ENCODE measurements around the gene SRMS. TPM values are rescaled to one million over a fixed set of nuclear protein-coding genes. Genes with fewer than 3 reads are reported as not detected.

Gene SRMS
- total RNA-seq, 1 experiment from 2014 or later, result 3.2 TPM

DNA sequence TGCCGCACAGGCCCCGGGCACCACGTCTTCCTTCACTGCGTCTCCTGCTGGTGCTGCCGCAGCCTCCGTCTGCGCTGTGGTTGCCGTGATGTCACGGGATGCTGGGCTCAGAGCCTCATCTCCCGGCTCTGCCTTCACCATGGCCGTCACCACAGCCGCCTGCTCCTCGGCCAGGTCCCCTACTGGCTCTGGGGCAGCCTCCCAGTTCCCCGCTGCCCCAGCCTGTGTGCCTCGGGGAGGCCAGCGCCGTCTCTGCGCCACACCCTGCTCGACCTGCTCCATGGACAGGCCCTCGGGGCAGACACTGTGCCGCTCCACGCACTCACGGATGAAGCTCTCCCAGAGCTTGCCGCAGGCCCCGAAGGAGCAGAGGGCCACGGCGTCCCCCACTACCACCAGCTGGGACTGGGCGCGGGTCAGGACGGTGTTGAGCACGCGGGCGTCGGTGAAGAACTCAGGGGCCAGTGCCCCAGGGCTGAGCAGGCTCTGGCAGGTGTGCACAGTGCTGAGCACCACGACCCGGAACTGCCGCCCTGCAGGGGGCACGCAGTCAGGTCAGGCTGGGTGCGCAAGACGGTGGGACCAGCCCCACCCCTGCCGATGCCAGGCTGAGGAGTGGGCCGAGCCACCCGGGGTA, 18.3 kb upstream of the SRMS start:
- ChIA-PET POLR2A (no interaction called here), RAD21 (ENCODE audit: low non-redundant PET in 1 of 2, low total read pairs in 2 of 2, uncharacterized antibody in 2 of 2, unreplicated experiment in 2 of 2) (interaction anchor here in 1 of 2 experiments (0.6 kb wide), 1 partner anchor 8 kb away, joined by 3 read pairs; the partner anchor contains the start of gene HELZ2), CTCF (no interaction called here)
- H3K27me3 ChIP-seq (ENCODE audit: insufficient read depth, low read length), result no peaks in the 10 kb centered on the region
- TF ChIP-seq RAD21 (IDR thresholded peaks at IDR 0.05; ENCODE audit: low read depth) (no peak), FOSL1 (IDR thresholded peaks at IDR 0.05; ENCODE audit: low read depth) (no peak)
- H3K4me3 ChIP-seq (replicated peaks in 1 of 2; ENCODE audit: low read depth in 1 of 2, low read length in 2 of 2), result no peak overlapping the region
- H3K36me3 ChIP-seq (ENCODE audit: control insufficient read depth in 1 of 2, insufficient read depth in 2 of 2, low read length in 2 of 2), result no peaks in the 10 kb centered on the region; a peak in 1 of 4 replicates
- intact Hi-C loops (cut with micrococcal nuclease), result no loop called here
- H3K9me2 ChIP-seq (ENCODE audit: insufficient read depth), result no peaks in the 10 kb centered on the region
- no peaks in the 10 kb centered on the region for H3K4me1 ChIP-seq (ENCODE audit: control insufficient read depth in 1 of 2, insufficient read depth in 2 of 2, low read length in 2 of 2)
- H3K27ac ChIP-seq (ENCODE audit: low read depth, low read length), result no peak overlapping the region
- no peaks in the 10 kb centered on the region for H3K79me2 ChIP-seq (ENCODE audit: insufficient read depth, low read length)
- no peaks in the 10 kb centered on the region for H3K9me3 ChIP-seq (ENCODE audit: control insufficient read depth in 1 of 2, insufficient read depth in 1 of 2, low read depth in 1 of 2, low read length in 2 of 2)
- H3K9ac ChIP-seq (ENCODE audit: low read length), result no peak overlapping the region
- no peak overlapping the region for H3K4me2 ChIP-seq (ENCODE audit: low read length)
- H4K20me1 ChIP-seq (ENCODE audit: insufficient read depth), result no peaks in the 10 kb centered on the region
- ATAC-seq (no peak), DNase-seq (ENCODE audit: low read depth, low spot score) (no peak)
- no TSS peak for BruUV-seq (replicated peaks)
- no peak overlapping the region for H2AFZ ChIP-seq (ENCODE audit: low read depth, low read length, poor library complexity, severe bottlenecking)

DNA sequence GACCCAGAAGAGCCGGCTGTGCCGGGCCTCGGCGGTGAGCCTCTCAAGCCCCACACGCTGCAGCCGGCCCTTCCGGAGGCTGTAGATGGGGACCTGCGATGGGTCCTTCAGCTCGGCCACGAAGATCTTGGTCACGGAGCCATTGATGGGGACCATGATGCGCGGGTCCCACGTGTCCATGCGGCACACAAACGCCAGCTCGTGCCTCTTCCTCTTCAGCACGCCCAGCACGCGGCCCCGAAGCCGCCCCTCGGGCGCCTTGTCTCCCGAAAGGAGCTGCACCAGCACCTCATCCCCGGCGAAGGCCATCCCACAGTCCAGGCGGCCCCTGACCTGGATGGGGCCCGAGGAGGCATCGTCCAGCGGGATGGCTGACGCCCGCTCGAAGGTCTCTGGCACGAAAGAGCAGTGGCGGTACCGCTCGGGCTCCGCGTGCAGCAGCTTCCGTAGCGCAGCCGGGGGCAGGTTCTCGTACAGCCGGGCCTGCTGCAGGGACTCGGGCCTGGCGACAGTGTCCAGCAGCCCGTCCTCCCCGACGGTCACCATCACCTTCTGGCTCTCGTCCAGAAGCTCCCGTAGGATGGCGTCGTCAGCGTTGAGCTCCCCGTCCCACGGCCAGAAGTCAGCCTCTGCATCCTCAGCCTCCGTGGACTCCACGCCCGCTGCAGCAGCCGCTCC, 17.6 kb upstream of the SRMS start:
- Histone ChIP-seq H3K4me1 (ENCODE audit: control insufficient read depth in 1 of 2, insufficient read depth in 2 of 2, low read length in 2 of 2) (no peaks in the 10 kb centered on the region), H3K27me3 (ENCODE audit: insufficient read depth, low read length) (no peaks in the 10 kb centered on the region), H3K36me3 (ENCODE audit: control insufficient read depth in 1 of 2, insufficient read depth in 2 of 2, low read length in 2 of 2) (no peaks in the 10 kb centered on the region; a peak in 3 of 4 replicates), H3K9me2 (ENCODE audit: insufficient read depth) (no peaks in the 10 kb centered on the region), H3K4me2 (ENCODE audit: low read length) (no peak overlapping the region), H3K4me3 (replicated peaks in 1 of 2; ENCODE audit: low read depth in 1 of 2, low read length in 2 of 2) (no peak overlapping the region), H3K9ac (ENCODE audit: low read length) (no peak overlapping the region), H3K9me3 (ENCODE audit: control insufficient read depth in 1 of 2, insufficient read depth in 1 of 2, low read depth in 1 of 2, low read length in 2 of 2) (no peaks in the 10 kb centered on the region), H4K20me1 (ENCODE audit: insufficient read depth) (no peaks in the 10 kb centered on the region), H2AFZ (ENCODE audit: low read depth, low read length, poor library complexity, severe bottlenecking) (no peak overlapping the region), H3K79me2 (ENCODE audit: insufficient read depth, low read length) (no peaks in the 10 kb centered on the region), H3K27ac (ENCODE audit: low read depth, low read length) (no peak overlapping the region)
- ChIA-PET CTCF (no interaction called here), POLR2A (no interaction called here), RAD21 (ENCODE audit: low non-redundant PET in 1 of 2, low total read pairs in 2 of 2, uncharacterized antibody in 2 of 2, unreplicated experiment in 2 of 2) (no interaction called here)
- DNase-seq (ENCODE audit: low read depth, low spot score) (no peak), ATAC-seq (no peak)
- intact Hi-C loops (cut with micrococcal nuclease), result no loop called here
- no TSS peak for BruUV-seq (replicated peaks)
- TF ChIP-seq, protein P1, sequence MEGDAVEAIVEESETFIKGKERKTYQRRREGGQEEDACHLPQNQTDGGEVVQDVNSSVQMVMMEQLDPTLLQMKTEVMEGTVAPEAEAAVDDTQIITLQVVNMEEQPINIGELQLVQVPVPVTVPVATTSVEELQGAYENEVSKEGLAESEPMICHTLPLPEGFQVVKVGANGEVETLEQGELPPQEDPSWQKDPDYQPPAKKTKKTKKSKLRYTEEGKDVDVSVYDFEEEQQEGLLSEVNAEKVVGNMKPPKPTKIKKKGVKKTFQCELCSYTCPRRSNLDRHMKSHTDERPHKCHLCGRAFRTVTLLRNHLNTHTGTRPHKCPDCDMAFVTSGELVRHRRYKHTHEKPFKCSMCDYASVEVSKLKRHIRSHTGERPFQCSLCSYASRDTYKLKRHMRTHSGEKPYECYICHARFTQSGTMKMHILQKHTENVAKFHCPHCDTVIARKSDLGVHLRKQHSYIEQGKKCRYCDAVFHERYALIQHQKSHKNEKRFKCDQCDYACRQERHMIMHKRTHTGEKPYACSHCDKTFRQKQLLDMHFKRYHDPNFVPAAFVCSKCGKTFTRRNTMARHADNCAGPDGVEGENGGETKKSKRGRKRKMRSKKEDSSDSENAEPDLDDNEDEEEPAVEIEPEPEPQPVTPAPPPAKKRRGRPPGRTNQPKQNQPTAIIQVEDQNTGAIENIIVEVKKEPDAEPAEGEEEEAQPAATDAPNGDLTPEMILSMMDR (IDR thresholded peaks at IDR 0.05 in 2 of 3, conservative IDR thresholded peaks at IDR 0.05 in 1 of 3; ENCODE audit: borderline replicate concordance in 1 of 3, insufficient read depth in 1 of 3, low read depth in 2 of 3, low read length in 2 of 3), result no peak
- no peak for TF ChIP-seq RAD21 (IDR thresholded peaks at IDR 0.05; ENCODE audit: low read depth)
- TF ChIP-seq EZH2 (IDR thresholded peaks at IDR 0.05), result no peak
- no peak for TF ChIP-seq POLR2A (IDR thresholded peaks at IDR 0.05; ENCODE audit: borderline replicate concordance, extremely low read depth, insufficient read depth, insufficient read length)
- TF ChIP-seq, protein P2, sequence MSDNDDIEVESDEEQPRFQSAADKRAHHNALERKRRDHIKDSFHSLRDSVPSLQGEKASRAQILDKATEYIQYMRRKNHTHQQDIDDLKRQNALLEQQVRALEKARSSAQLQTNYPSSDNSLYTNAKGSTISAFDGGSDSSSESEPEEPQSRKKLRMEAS (IDR thresholded peaks at IDR 0.05), result no peak
- TF ChIP-seq, protein P3, sequence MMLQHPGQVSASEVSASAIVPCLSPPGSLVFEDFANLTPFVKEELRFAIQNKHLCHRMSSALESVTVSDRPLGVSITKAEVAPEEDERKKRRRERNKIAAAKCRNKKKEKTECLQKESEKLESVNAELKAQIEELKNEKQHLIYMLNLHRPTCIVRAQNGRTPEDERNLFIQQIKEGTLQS (IDR thresholded peaks at IDR 0.05), result no peak
- no peak for TF ChIP-seq TCF7L2 (IDR thresholded peaks at IDR 0.05; ENCODE audit: borderline replicate concordance, extremely low read depth, insufficient read depth, insufficient read length)
- TF ChIP-seq EZH2phosphoT487 (IDR thresholded peaks at IDR 0.05; ENCODE audit: borderline replicate concordance), result no peak
- no peak for TF ChIP-seq JUND (IDR thresholded peaks at IDR 0.05)
- TF ChIP-seq SIN3A (IDR thresholded peaks at IDR 0.05; ENCODE audit: low read depth), result no peak
- no peak for TF ChIP-seq EGR1 (IDR thresholded peaks at IDR 0.05; ENCODE audit: low read depth)
- TF ChIP-seq SRF (IDR thresholded peaks at IDR 0.05; ENCODE audit: low read depth), result no peak
- TF ChIP-seq ZNF274 (IDR thresholded peaks at IDR 0.05; ENCODE audit: low read depth, low read length), result no peak
- no peak for TF ChIP-seq CEBPB (IDR thresholded peaks at IDR 0.05; ENCODE audit: low read depth)
- no peak for TF ChIP-seq ZFX (IDR thresholded peaks at IDR 0.05)
- TF ChIP-seq YY1 (IDR thresholded peaks at IDR 0.05; ENCODE audit: extremely low read depth, insufficient replicate concordance, low read depth, low read length), result no peak
- TF ChIP-seq CBX3 (IDR thresholded peaks at IDR 0.05; ENCODE audit: low read depth), result no peak
- no peak for TF ChIP-seq POLR2AphosphoS5 (IDR thresholded peaks at IDR 0.05; ENCODE audit: low read depth, low read length)
- no peak for TF ChIP-seq FOSL1 (IDR thresholded peaks at IDR 0.05; ENCODE audit: low read depth)
